ENCODE measurements around the gene GABRG3.

Gene GABRG3

GRCh38 chr15:26970712-26971210 is at the start of gene GABRG3:
TSS of gene GABRG3 (plus strand) at chr15:26971181.
- no peak for DNase-seq (ENCODE audit: low read depth, low spot score)

DNA sequence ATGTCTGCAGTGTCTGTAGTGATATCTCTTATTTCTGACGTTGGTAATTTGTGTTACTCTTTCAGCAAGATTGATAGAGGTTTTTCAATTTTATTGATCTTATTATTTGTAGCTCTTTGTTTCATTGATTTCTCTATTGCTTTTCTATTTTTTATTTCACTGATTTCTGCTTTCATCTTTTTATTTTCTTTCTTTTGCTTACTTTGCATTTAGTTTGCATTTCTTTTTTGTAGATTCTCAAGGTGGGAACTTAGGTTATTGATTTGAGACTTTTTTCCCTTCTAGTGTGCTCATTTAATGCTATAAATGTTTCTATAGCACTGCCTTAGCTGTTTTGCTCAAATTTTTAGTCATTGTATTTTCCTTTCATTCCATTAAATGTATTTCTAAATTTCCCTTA is 49.5 kb upstream of the GABRG3 start:
- no peak for DNase-seq (ENCODE audit: low read depth, low spot score)

DNA sequence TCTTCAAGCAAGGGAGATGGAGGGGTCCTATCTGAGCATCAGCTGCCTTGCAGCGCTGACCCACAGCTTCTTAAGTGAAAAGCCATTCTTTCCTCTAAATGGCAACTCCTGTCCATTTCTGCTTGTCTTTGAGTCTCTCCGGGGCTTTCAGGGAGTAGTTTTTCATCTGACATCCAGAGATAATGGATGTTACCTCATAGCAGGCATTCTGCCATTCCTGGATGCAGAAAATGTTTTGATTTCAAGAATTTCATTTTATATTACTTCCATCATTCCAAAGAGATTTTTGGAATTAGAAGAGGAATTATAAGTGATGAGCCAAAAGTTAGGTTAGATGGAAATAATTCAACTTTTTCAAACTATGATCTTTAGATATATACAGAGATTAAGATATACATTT is 44.9 kb upstream of the GABRG3 start:
- no peak for DNase-seq (ENCODE audit: low read depth, low spot score)

DNA sequence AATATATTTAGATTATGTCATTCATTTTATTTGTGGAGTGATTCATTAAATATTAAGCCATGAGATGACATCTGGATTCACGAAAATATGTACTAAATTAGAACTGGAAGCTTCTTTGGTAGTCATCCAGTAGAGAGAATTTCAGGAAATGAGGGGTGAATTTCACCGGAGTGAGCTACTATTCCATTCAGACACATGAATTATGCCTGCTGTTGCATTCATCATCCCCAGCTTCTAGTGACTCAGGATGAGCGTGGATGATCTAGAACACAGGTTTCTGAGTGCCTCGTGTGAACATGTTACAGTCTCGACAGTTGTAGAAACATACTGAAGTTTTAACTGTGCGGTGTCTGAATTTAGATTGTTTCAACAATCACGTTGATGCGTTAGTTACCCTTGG is 42.9 kb upstream of the GABRG3 start:
- DNase-seq (ENCODE audit: low read depth, low spot score): no peak

DNA sequence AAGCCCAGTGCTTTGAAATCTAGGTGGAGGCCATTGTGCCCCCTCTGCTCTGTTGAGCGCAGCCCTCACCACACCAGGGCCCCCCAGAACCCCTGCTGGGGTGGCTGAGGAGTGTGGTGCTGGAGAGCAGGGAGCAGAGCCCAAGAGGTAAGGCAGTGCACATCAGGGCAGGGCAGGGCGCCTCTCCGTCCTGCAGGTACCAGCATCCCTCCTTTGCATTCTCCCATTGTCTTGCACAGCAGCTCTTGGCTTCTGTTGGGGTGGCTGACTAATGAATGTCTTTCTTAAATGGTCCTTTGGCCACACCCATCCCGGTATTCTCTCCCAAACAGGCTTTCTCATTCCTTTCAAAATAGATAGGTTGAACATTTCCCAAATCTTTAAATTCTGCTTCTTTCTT is 41.4 kb upstream of the GABRG3 start:
- DNase-seq (ENCODE audit: low read depth, low spot score): no peak

- DNase-seq (ENCODE audit: low read depth, low spot score): no peak
Measured at GRCh38 chr15:26934848-26935247, 36.1 kb upstream of the GABRG3 start.

DNA sequence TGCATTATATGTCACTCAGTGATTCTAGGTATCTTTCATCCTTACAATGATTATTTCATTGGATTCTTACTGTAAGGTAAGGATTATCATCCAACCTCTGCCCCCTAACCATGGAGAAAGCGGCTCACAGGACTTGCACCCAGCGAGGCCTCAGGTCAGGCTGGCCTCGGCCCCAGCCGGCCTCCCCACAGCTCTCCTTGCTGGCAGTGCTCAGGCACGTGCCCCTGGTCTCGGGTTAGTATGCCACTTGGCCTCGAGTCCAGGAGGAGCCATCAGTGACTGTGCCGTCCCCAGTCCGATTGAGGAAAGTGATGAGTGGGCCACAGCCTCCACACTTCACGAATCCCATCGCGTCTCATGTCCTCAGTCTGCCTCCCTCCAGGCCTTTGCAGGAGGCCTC is 35.7 kb upstream of the GABRG3 start:
- no peak for DNase-seq (ENCODE audit: low read depth, low spot score)

- DNase-seq (ENCODE audit: low read depth, low spot score): no peak
Measured at GRCh38 chr15:26936502-26936901, 34.5 kb upstream of the GABRG3 start.

DNA sequence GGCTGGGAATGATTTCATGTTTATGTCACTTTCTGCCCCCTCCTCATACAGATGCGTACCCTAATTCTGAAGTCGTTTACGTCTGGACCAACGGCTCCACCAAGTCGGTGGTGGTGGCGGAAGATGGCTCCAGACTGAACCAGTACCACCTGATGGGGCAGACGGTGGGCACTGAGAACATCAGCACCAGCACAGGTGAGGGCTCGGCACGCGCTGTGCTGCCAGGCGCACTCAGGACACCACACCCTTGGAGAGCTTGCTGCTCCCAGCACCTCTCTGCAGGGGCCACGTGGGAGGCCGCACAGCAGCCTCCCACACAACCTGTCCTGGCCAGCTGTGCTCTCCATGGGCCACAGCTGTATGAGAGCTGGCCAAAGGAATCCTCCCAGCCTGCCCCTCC is 33.8 kb upstream of the GABRG3 start:
- no peak for DNase-seq (ENCODE audit: low read depth, low spot score)

GRCh38 chr15:26939398-26939797 is 31.6 kb upstream of the GABRG3 start:
- DNase-seq (ENCODE audit: low read depth, low spot score): no peak

GRCh38 chr15:26941489-26941888 is 29.5 kb upstream of the GABRG3 start:
- no peak for DNase-seq (ENCODE audit: low read depth, low spot score)

DNA sequence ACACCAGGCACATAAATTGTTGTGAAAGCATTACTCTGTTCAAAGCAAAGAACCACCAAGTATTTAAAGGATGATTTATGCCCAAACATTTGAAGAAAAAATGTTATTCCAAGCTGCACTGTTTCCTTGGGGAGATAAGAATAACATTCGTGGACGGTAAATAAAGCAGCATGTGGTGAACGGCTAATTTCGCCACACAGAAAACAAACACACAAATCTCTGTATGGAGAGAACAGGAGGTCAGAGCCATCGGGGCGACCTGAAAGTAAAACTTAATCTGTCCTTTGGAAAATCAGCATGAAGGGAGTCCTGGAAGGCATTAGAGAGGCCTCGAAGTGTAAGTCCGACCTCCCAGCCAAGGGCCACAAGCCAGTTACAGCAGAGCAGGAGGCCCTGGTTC is 27.1 kb upstream of the GABRG3 start:
- no peak for DNase-seq (ENCODE audit: low read depth, low spot score)

DNA sequence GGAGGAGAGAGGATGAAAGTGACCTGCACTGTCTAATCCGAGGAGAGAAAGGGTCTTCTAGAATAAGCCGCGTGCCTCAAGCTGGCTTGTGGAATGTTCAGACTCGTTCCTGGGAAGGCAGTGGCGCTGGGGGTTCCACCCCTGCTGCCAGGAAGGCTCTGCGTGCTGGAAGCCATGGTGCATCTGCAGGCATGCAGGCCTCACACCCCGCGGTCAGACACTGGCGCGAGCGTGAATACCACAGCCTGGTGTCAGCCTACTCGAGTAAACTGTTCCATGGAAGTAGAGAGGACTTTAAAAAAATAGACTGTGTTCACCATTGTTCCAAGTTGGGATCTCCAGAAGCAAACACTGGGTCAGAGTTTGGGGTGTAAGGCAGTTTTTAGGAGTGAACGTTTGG is 25.9 kb upstream of the GABRG3 start:
- DNase-seq (ENCODE audit: low read depth, low spot score): no peak

- no peak for DNase-seq (ENCODE audit: low read depth, low spot score)
Measured at GRCh38 chr15:26950001-26950400, 21.0 kb upstream of the GABRG3 start.

DNA sequence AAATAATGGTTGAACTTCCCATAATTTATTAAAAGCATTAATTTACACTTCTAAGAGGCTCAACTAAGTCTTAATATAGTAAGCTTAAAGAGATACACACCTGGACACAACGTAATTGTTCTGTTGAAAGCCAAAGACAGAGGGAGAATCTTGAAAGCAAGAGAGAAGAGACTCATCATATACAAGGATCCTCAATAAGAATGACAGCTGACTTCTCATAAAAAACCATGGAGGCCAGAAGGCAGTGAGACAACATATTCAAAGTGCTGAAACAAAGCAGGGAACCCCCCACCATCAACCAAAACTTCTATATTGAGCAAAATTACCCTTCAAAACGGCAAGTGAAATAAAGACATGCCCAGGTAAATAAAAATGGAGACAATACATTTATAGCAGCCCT is 16.6 kb upstream of the GABRG3 start:
- no peak for DNase-seq (ENCODE audit: low read depth, low spot score)

DNA sequence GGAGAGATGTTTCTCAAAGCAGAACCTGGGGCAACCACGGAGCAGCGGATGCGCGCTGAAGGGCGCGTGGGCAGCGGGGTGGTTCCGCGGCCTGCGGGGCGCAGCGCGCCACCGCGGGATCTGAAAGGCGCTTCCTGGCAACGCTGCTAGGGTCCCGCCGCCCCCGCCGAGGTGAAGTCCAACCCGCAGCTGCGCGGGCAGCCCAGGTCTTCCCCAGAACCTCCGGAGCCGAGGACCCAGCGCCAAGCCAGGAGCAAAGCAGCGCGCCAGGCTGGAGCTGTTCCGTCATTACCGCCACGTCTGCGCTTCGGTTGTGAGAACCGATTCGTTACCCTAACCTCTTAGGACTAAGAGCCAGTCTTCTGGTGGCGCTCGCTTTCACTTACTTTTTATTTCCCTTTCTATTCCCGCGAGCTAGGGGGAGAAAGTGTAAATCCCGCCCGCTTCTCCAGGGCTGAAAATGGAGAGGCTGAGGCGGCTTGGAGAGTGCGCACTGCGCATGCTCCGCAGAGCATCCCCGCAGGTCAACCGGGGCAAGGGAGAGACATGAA is 3.2 kb upstream of the GABRG3 start:
- no peak for DNase-seq (ENCODE audit: low read depth, low spot score)

- no peak for DNase-seq (ENCODE audit: low read depth, low spot score)
Measured at GRCh38 chr15:26968806-26969205, 2.2 kb upstream of the GABRG3 start.

GRCh38 chr15:26971271-26972018 is 464 bp downstream of the GABRG3 start:
- DNase-seq (ENCODE audit: low read depth, low spot score): no peak

GRCh38 chr15:26972636-26973035 is 1.7 kb downstream of the GABRG3 start:
- DNase-seq (ENCODE audit: low read depth, low spot score): no peak

DNA sequence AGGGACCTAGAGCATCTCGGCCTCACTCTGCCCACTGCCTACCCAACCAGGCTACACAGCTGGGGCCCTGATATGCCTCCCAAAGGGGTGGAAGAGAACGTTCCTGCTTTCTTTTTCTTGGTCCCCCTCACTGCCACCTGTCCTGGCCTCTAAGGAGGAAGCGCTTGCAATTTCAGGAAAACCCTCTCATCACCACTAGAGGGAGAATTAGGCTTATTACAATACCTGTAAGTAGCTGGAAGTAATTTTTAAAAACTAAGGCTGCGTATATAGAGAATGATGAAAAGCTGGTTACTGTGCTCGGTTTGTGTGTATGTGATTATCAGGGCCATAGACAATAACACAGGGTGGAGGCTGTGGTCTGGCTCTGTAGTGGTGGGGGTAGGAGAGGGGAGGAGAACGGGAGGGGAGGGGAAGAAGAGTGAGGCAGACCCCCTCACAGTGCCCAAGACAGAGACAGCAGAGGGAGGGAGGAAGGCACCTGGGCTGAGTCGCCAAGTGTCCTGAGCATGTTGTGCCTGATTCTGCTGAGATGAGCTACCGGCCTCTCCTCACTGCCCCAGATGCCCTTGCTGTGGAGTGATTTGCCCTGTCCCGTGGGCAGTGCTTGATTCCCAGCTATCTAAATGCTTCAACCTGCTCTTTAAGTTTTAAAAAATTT is 3.3 kb downstream of the GABRG3 start:
- DNase-seq (ENCODE audit: low read depth, low spot score): no peak

GRCh38 chr15:26981492-26981891 is 10.5 kb downstream of the GABRG3 start:
- no peak for DNase-seq (ENCODE audit: low read depth, low spot score)

DNA sequence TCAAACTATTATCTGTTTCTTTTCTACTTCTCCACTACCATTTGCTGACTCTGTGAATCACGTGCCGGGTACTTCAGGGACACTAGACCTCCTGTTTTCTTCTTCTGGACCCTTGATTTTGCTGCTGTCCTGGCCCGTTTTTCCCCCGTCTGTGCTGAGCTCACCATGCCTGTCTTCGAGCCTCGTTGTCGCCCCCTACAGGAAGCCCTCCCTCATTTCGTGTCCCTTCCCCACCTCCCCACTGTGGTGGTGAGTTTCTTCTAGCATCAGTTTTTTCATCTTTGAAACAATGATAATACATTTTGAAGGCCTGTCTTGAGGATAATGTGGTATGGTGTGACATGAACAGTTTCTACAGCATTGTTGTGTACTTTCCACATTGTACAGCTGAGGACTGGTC is 12.8 kb downstream of the GABRG3 start:
- DNase-seq (ENCODE audit: low read depth, low spot score): no peak

DNA sequence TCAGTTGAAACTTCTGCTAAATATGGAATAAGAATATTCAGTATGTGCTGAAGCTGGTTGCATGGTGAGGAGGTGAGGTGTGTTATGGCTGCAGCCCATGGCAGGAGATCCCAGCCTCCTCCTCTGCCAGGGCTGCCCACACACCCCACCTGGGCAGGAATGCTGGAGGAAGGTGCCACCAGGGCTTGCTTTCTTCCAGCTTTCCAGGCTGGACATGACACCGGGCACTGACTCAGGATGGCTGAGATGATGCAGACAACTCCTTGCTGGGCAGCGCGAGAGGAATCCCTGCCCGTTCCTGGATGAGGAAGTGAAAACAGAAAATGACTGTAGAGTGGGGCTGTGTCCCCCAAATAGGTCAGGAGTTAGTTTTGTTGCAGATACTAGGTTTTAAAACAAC is 14.1 kb downstream of the GABRG3 start:
- no peak for DNase-seq (ENCODE audit: low read depth, low spot score)
